K562 (cell line): ENCODE data around the gene CDYL. TPM values are rescaled to one million over a fixed set of nuclear protein-coding genes. Genes with fewer than 3 reads are reported as not detected.
A peak's percentile ranks its signal among the peaks of the same experiment; 100 is the strongest.

Experiments used
- ATAC-seq: fragments of 200-7000 bp; cut with Tn5 transposase; 3 replicates; pipeline ENCODE4 v1.9.1; 2020; ENCODE audit warnings: moderate library complexity
- BruUV-seq: library from RNA; stranded (reverse); fragments of 400-500 nt; replicated peaks from 2 replicates; lab custom pipeline; 2021; lab: Mats Ljungman, UMichigan
- CTCF ChIA-PET: fragments of 300-600 bp; formaldehyde crosslinking; extraction: SDS; loops from one replicate; lab custom pipeline; 2021; ENCODE audit warnings: low intra/inter-chr PET ratio; lab: Yijun Ruan, JAX
- POLR2A ChIA-PET: fragments of 300-600, 350-650 bp; sonication (Branson Sonifier 250); formaldehyde crosslinking; extraction: SDS; loops from one replicate; lab custom pipeline; 2021; ENCODE audit warnings: antibody characterized with exemption, inconsistent platforms; lab: Yijun Ruan, JAX
- DNase-seq, 4 experiments: peaks; one replicate each; pipeline versions ENCODE4 v3.0.0 to v3.0.0-alpha.2; 2011 to 2018; ENCODE audit warnings: low spot score in 3 of 4, mixed read lengths in 3 of 4; ENCODE audit errors: extremely low read depth in 1 of 4
- FAIRE-seq: peaks from 2 replicates; lab custom pipeline; 2011; peaks lifted over from hg19 to GRCh38; lab: Jason Lieb, UNC
- H2AFZ ChIP-seq: 2 replicates; pipeline ENCODE4 v1.6.0; 2011; ENCODE audit warnings: low read depth, low read length, control low read depth, inconsistent platforms
- H3K27ac ChIP-seq: fragments of 200-600 bp; 3 replicates; pipeline ENCODE4 v1.8.0; 2011; ENCODE audit warnings: low read depth, mild to moderate bottlenecking, control low read depth, inconsistent platforms, low read length, moderate library complexity, mixed read lengths; ENCODE audit errors: extremely low read depth
- H3K27me3 ChIP-seq, 2 experiments: fragments of 300-600 bp in 1 of 2; 2 replicates in 1 of 2; 3 replicates in 1 of 2; pipeline versions ENCODE4 v1.6.0 to v1.8.0; 2011; ENCODE audit warnings: inconsistent platforms in 2 of 2, low read length in 2 of 2, mild to moderate bottlenecking in 1 of 2, mixed read lengths in 1 of 2, moderate library complexity in 1 of 2; ENCODE audit not compliant: control insufficient read depth in 2 of 2, insufficient read depth in 2 of 2
- H3K36me3 ChIP-seq: fragments of 300-600 bp; 3 replicates; pipeline ENCODE4 v1.8.0; 2011; ENCODE audit warnings: mild to moderate bottlenecking, low read length, inconsistent platforms; ENCODE audit not compliant: control insufficient read depth, insufficient read depth
- H3K4me1 ChIP-seq, 2 experiments: fragments of 200-600 bp in 1 of 2; replicated peaks in 1 of 2; 2 replicates in 1 of 2; 3 replicates in 1 of 2; pipeline versions ENCODE4 v1.5.1 to v1.8.0; 2011; ENCODE audit warnings: inconsistent platforms in 2 of 2, low read length in 2 of 2, mild to moderate bottlenecking in 1 of 2, mixed read lengths in 1 of 2, moderate library complexity in 1 of 2; ENCODE audit not compliant: control insufficient read depth in 2 of 2, insufficient read depth in 2 of 2
- H3K4me2 ChIP-seq: 2 replicates; pipeline ENCODE4 v1.6.1; 2011; ENCODE audit warnings: low read length, control low read depth, inconsistent platforms, mixed read lengths; ENCODE audit not compliant: insufficient read depth
- H3K4me3 ChIP-seq: fragments of 200-600 bp; sonication (generic), shearing (Covaris generic); 2 replicates; pipeline ENCODE4 v1.5.1; 2016; ENCODE audit warnings: control low read depth, inconsistent platforms
- H3K79me2 ChIP-seq: fragments of 200-600 bp; 3 replicates; pipeline ENCODE4 v1.8.0; 2011; ENCODE audit warnings: low read length, inconsistent platforms; ENCODE audit not compliant: control insufficient read depth, insufficient read depth
- H3K9ac ChIP-seq, 2 experiments: 2 replicates each; pipeline versions ENCODE4 v1.6.0 to v1.6.1; 2011; ENCODE audit warnings: low read depth in 2 of 2, low read length in 2 of 2, control low read depth in 1 of 2, inconsistent platforms in 1 of 2, mild to moderate bottlenecking in 1 of 2, mixed read lengths in 1 of 2; ENCODE audit not compliant: insufficient read depth in 1 of 2
- H3K9me1 ChIP-seq: one replicate; pipeline ENCODE4 v1.6.0; 2011; ENCODE audit warnings: inconsistent platforms, mild to moderate bottlenecking, low read length, moderate library complexity; ENCODE audit not compliant: control insufficient read depth, insufficient read depth
- H3K9me3 ChIP-seq: replicated peaks from 2 replicates; pipeline ENCODE4 v1.5.1; 2011; ENCODE audit warnings: low read depth, low read length, inconsistent platforms; ENCODE audit not compliant: control insufficient read depth, insufficient read depth
- H4K20me1 ChIP-seq: replicated peaks from 2 replicates; pipeline ENCODE4 v1.6.1; 2011; ENCODE audit warnings: low read length, inconsistent platforms, mixed read lengths; ENCODE audit not compliant: control insufficient read depth, insufficient read depth
- CCAR2 ChIP-seq: fragments of 200-400 bp; formaldehyde crosslinking; IDR thresholded peaks from 2 replicates; pipeline ENCODE4 v1.6.1; 2017; ENCODE audit warnings: mild to moderate bottlenecking, low read depth, low read length
- E4F1 ChIP-seq: fragments of 250-450 bp; sonication (Bioruptor Pico); IDR thresholded peaks from 2 replicates; pipeline ENCODE4 v1.5.0; 2021; ENCODE audit warnings: mild to moderate bottlenecking, borderline replicate concordance
- ESRRB ChIP-seq: fragments of 250-450 bp; sonication (Bioruptor Pico); IDR thresholded peaks from 2 replicates; pipeline ENCODE4 v1.5.0; 2020; ENCODE audit warnings: mild to moderate bottlenecking, moderate library complexity, borderline replicate concordance
- MAFF ChIP-seq: IDR thresholded peaks from 2 replicates; pipeline ENCODE4 v1.6.1; 2012; ENCODE audit warnings: low read length, improper control_type of control experiment
- MAFG ChIP-seq: fragments of 450-650 bp; conservative IDR thresholded peaks from 2 replicates; pipeline ENCODE4 v1.6.1; 2016; ENCODE audit warnings: missing genetic modification characterization, missing compliant biosample characterization
- MCM2 ChIP-seq: fragments of 450-650 bp; IDR thresholded peaks from 2 replicates; pipeline ENCODE4 v1.6.1; 2017; ENCODE audit warnings: low read depth, mild to moderate bottlenecking
- NR2C2 ChIP-seq, 2 experiments: fragments of 200-800 bp in 1 of 2; sonication (Bioruptor generic) in 1 of 2; sonication (generic) in 1 of 2; formaldehyde crosslinking in 1 of 2; IDR thresholded peaks; 2 replicates each; pipeline versions ENCODE4 v1.6.1 to v1.8.0; 2016 to 2022; ENCODE audit warnings: mild to moderate bottlenecking in 1 of 2, missing compliant biosample characterization in 1 of 2, missing genetic modification characterization in 1 of 2, missing genetic modification reagents in 1 of 2
- PCBP2 ChIP-seq: fragments of 200-400 bp; formaldehyde crosslinking; IDR thresholded peaks from 2 replicates; pipeline ENCODE4 v1.6.1; 2018; ENCODE audit warnings: low read length, low read depth, mild to moderate bottlenecking, moderate library complexity; ENCODE audit not compliant: poor library complexity, severe bottlenecking
- RNF219 ChIP-seq: fragments of 250-450 bp; sonication (Bioruptor Pico); IDR thresholded peaks from 2 replicates; pipeline ENCODE4 v1.5.0; 2022; ENCODE audit warnings: mild to moderate bottlenecking
- TBP ChIP-seq: optimal IDR thresholded peaks from 2 replicates; pipeline ENCODE3; 2011; ENCODE audit warnings: low read depth, low read length, improper control_type of control experiment
- ZC3H11A ChIP-seq: IDR thresholded peaks from 2 replicates; pipeline ENCODE4 v1.6.1; 2012; ENCODE audit warnings: low read depth, low read length, improper control_type of control experiment
- ZNF324 ChIP-seq: fragments of 250-450 bp; sonication (Bioruptor Pico); IDR thresholded peaks from 2 replicates; pipeline ENCODE4 v1.4.0; 2020; ENCODE audit warnings: mild to moderate bottlenecking
- ZNF408 ChIP-seq: fragments of 250-450 bp; sonication (Bioruptor Pico); IDR thresholded peaks from 2 replicates; pipeline ENCODE4 v1.4.0; 2020; ENCODE audit warnings: low read depth, mild to moderate bottlenecking, moderate library complexity
- WGBS: fragments of 100-300 bp; shearing (Covaris generic); methylation state at CpG from one replicate; pipeline ENCODE4 v1.1.6; 2016; ENCODE audit warnings: low coverage, mixed read lengths; ENCODE audit not compliant: insufficient coverage; ENCODE audit errors: missing lambda C conversion rate; 5-methylcytosine and 5-hydroxymethylcytosine counted together
- in situ Hi-C: fragments of 300-500 bp; cut with MboI; formaldehyde crosslinking; loops from 4 replicates; pipeline ENCODE4 v1.15.0; 2018; ENCODE audit warnings: inconsistent platforms, mixed read lengths
- intact Hi-C: fragments of 100-400 bp; cut with micrococcal nuclease; formaldehyde crosslinking; loops from 2 replicates; pipeline ENCODE4 v1.14.2; 2022
- polyA plus RNA-seq, 8 experiments: library from polyadenylated mRNA; depleted of rRNA in 4 of 8; stranded (reverse) in 5 of 8; unstranded in 3 of 8; fragments of >200 nt; fragmentation: Nextera tagmentation in 2 of 8; fragmentation: Illumina TruSeq in 1 of 8; extraction: Ambion mirVana in 2 of 8; extraction: Trizol in 1 of 8; gene quantifications; 2 replicates each; pipeline versions ENCODE4 v1.2.1 to v1.2.3, GENCODE V29; 2011 to 2014; ENCODE audit warnings: inconsistent platforms in 1 of 8, missing spikeins in 1 of 8
- total RNA-seq, 7 experiments: library from RNA; depleted of rRNA in 6 of 7; stranded (reverse); fragments of >200 nt in 6 of 7; fragmentation: Illumina TruSeq in 2 of 7; extraction: Trizol in 2 of 7; gene quantifications; 2 replicates each; pipeline versions ENCODE4 v1.2.1 to v1.2.3, GENCODE V29; 2011 to 2021; ENCODE audit warnings: low replicate concordance in 1 of 7
- TF ChIP-seq, protein P1 (sequence below): IDR thresholded peaks from 2 replicates; pipeline ENCODE4 v1.6.1; 2014; ENCODE audit warnings: antibody characterized with exemption

The CDYL gene
- total and polyA plus RNA-seq, 9 of the 15 experiments (the other 6 are each of a cell fraction or from before 2014, with no cell fraction given), result 8.1 to 45.8 (median 40.8) TPM

DNA sequence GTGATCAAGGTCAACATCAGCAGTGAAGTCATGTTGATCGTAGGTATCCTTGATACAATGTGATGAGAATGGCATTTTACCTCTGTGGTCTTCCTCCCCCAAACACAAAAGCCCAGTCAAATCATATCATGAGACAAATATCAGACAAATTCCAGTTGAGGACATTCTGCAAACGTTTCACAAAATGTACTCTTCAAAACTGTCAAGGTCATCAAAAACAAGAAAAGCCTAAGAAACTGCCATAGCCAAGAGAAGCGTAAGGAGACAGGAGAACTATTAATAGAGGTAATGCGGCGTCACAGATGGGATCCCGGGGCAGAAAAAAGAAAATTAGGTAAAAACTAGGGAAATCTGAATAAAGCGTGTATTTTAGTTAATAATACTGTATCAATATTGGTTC is 7.4 kb upstream of the CDYL start:
- no peak overlapping the region for H3K9ac ChIP-seq
- FAIRE-seq (no peak), ATAC-seq (no peak), DNase-seq (no peak)
- 30% methylated on average over 7 of the region's 7 CpGs for WGBS
- no peak overlapping the region for H2AFZ ChIP-seq
- BruUV-seq, result no TSS peak
- no peaks in the 10 kb centered on the region for H3K9me1 ChIP-seq
- POLR2A ChIA-PET, result no interaction called here
- H3K36me3 ChIP-seq, result no peaks in the 10 kb centered on the region
- no peak overlapping the region for H3K4me3 ChIP-seq
- no peak overlapping the region for H3K4me2 ChIP-seq
- in situ Hi-C loops, result no loop called here
- no peaks in the 10 kb centered on the region for H3K9me3 ChIP-seq
- no peaks in the 10 kb centered on the region for H3K79me2 ChIP-seq
- H3K27me3 ChIP-seq, result no peaks in the 10 kb centered on the region; a peak in 1 of 5 replicates
- intact Hi-C loops, result no loop called here
- no peaks in the 10 kb centered on the region for H3K4me1 ChIP-seq
- H4K20me1 ChIP-seq, result no peaks in the 10 kb centered on the region
- CTCF ChIA-PET, result no interaction called here
- H3K27ac ChIP-seq, result no peak overlapping the region
- TF ChIP-seq, protein P1, sequence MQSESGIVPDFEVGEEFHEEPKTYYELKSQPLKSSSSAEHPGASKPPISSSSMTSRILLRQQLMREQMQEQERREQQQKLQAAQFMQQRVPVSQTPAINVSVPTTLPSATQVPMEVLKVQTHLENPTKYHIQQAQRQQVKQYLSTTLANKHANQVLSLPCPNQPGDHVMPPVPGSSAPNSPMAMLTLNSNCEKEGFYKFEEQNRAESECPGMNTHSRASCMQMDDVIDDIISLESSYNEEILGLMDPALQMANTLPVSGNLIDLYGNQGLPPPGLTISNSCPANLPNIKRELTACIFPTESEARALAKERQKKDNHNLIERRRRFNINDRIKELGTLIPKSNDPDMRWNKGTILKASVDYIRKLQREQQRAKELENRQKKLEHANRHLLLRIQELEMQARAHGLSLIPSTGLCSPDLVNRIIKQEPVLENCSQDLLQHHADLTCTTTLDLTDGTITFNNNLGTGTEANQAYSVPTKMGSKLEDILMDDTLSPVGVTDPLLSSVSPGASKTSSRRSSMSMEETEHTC, result no peak
- TF ChIP-seq CCAR2 (no peak), RNF219 (CRISPR knock-in tag) (no peak), MAFG (tag) (peak; percentile 64), PCBP2 (no peak), NR2C2 (CRISPR knock-in tag; IDR thresholded peaks at IDR 0.05) (no peak), NR2C2 (tag; IDR thresholded peaks at IDR 0.05) (no peak), ZC3H11A (no peak), TBP (no peak), ESRRB (CRISPR knock-in tag) (no peak), MCM2 (no peak), E4F1 (no peak), MAFF (peak; percentile 80), ZNF324 (CRISPR knock-in tag) (no peak), ZNF408 (CRISPR knock-in tag) (no peak)
